Activated CD4-positive, alpha-beta T cell treated with anti-CD3 and anti-CD28 coated beads for 36 hours (primary cell): ENCODE data around the gene PCK2. TPM values are rescaled to one million over a fixed set of nuclear protein-coding genes. Genes with fewer than 3 reads are reported as not detected.

Experiments used
- ATAC-seq: fragments of 200-7000 bp; cut with Tn5 transposase; one replicate; pipeline ENCODE4 v1.10.0; 2021; ENCODE audit warnings: mild to moderate bottlenecking, moderate library complexity
- CTCF ChIA-PET: fragments of 350-600 bp; sonication (Branson Sonifier 250); formaldehyde crosslinking; loops from one replicate; lab custom pipeline; 2021; ENCODE audit warnings: antibody characterized with exemption; lab: Charles Lee
- POLR2A ChIA-PET: fragments of 350-600 bp; sonication (Branson Sonifier 250); formaldehyde crosslinking; loops from one replicate; lab custom pipeline; 2021; ENCODE audit warnings: antibody characterized with exemption, inconsistent platforms; lab: Charles Lee
- DNase-seq: peaks from one replicate; pipeline ENCODE4 v3.0.0-alpha.2; 2020
- H3K27ac Mint-ChIP-seq: one replicate; pipeline ENCODE4 v1.8.0; 2021; ENCODE audit warnings: mixed read lengths
- H3K27me3 Mint-ChIP-seq: one replicate; pipeline ENCODE4 v1.8.0; 2021; ENCODE audit warnings: mixed read lengths
- H3K36me3 Mint-ChIP-seq: one replicate; pipeline ENCODE4 v1.8.0; 2021; ENCODE audit warnings: low read depth, mixed read lengths
- H3K4me1 Mint-ChIP-seq: one replicate; pipeline ENCODE4 v1.8.0; 2021; ENCODE audit warnings: mixed read lengths
- H3K4me3 Mint-ChIP-seq: one replicate; pipeline ENCODE4 v1.8.0; 2021; ENCODE audit warnings: mild to moderate bottlenecking, moderate library complexity, mixed read lengths
- H3K9me3 Mint-ChIP-seq: one replicate; pipeline ENCODE4 v1.8.0; 2021; ENCODE audit warnings: low read depth, mixed read lengths
- intact Hi-C, 2 experiments: fragments of 100-400 bp; cut with DNase I in 1 of 2; cut with micrococcal nuclease in 1 of 2; formaldehyde crosslinking; loops; one replicate each; pipeline versions ENCODE4 v1.14.2 to v1.15.1; 2022 to 2024; cut with DNase I, micrococcal nuclease
- total RNA-seq, 2 experiments: library from RNA; stranded (reverse); gene quantifications; one replicate each; pipeline ENCODE4 v1.2.3, GENCODE V29; 2021

PCK2 gene
- total RNA-seq, 2 experiments from 2014 or later: 101 to 115 TPM

GRCh38 chr14:24069411-24069735 lies 24.7 kb upstream of the PCK2 start:
- DNase-seq: no peak
- H3K4me3 Mint-ChIP-seq: no peak overlapping the region
- ChIA-PET CTCF (interaction anchor here (0.6 to 2.0 kb wide), 4 partner anchors 11 to 39 kb away, joined by 3 to 8 read pairs (median 6); no protein-coding TSS in a partner anchor), POLR2A (interaction anchor here (0.5 to 0.6 kb wide), 2 partner anchors 65 to 1153 kb away, joined by 3 read pairs; no protein-coding TSS in a partner anchor)
- intact Hi-C loops: no loop called here
- H3K36me3 Mint-ChIP-seq: no peaks in the 10 kb centered on the region
- no peaks in the 10 kb centered on the region for H3K9me3 Mint-ChIP-seq
- peaks cover 9% of the 10 kb centered on the region for H3K27me3 Mint-ChIP-seq
- ATAC-seq: no peak
- peaks cover 8% of the 10 kb centered on the region for H3K4me1 Mint-ChIP-seq
- H3K27ac Mint-ChIP-seq: no peak overlapping the region

DNA sequence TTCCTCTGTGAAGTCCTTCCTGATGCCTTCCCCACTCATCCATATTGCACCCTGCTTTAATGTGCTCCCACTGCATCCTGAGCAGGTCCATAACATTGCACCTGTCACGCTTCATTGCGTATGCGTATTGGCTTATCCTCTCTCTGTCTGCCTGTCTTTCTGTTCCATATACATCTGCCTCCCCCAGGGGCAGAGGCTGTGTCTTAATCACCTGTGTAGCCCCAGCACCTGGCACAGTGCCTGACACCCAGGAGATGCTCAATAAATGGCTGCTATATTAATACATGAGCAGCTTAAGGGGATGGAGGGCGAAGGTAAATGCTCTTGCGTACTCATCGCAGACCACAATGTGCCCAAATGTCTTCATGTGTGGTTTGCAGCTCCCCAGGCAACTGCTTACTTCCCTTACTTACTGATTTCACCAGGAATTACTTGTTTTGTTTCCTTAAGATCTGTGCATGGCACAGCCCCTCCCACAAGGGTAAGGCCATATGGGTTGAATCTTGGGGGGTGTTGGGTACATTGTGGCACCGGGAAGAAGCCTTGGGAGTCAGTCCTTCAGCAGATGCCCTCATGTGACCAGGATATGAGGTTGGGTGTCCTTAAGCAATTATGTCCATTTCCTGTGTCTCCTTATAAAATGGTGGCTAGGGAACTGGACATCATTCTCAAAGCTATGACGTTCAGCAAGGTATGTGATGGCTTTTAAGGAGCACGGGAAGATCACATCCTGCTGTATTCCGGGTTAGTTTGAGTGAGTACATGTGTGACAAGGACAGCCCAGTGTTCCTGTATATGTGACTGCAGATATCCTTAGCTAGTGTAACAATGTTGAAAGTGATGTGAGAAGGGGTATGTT lies 23.6 kb upstream of the PCK2 start:
- Mint-ChIP-seq H3K4me1 (peaks cover 8% of the 10 kb centered on the region), H3K27me3 (peaks cover 9% of the 10 kb centered on the region), H3K9me3 (no peaks in the 10 kb centered on the region), H3K27ac (peak overlapping the region; percentile 10), H3K4me3 (no peak overlapping the region), H3K36me3 (no peaks in the 10 kb centered on the region)
- POLR2A ChIA-PET: no interaction called here
- intact Hi-C loops: loop anchor here in 1 of 2 experiments (1.0 kb wide), 1 partner anchor 17 kb away; no protein-coding TSS in a partner anchor
- CTCF ChIA-PET: interaction anchor here (0.7 to 2.0 kb wide), 4 partner anchors 12 to 38 kb away, joined by 3 to 8 read pairs (median 3); no protein-coding TSS in a partner anchor
- ATAC-seq (no peak), DNase-seq (no peak)

DNA sequence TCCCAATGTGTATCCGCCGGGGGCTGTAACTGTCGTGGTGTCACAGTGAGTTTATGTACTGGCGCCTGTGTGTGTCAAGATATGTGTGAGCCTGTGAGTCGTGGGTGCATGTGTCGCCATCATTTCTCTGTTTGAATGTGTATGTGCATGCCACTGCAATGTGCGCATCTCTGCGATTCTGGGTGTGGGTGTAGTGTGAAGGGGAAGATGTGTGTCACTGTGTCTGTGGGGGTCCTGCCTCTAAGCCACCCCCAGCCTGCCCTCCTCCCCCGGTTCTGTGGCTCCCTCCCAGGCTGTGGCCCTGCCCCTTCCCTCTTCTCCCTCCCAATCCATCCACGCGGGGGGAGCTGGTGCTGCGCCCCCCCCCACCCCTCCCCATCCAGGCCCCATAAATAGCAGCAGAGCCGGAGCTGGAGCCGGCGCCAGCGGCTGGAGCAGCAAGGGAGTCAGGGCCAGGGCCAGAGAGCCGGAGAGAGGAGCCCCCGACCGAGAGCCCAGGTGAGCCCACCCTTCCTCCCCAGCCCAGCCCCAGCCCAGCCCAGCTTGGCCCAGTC lies 22.9 kb upstream of the PCK2 start, which contains the start of gene CPNE6:
Gene CPNE6 (plus strand): TSS at position 419 of the 554 bp plus-strand sequence. CDS start 1,375 bp downstream, outside the sequence.
- POLR2A ChIA-PET: interaction anchor here (0.7 kb wide), 1 partner anchor 8 kb away, joined by 3 read pairs; no protein-coding TSS in a partner anchor

DNA sequence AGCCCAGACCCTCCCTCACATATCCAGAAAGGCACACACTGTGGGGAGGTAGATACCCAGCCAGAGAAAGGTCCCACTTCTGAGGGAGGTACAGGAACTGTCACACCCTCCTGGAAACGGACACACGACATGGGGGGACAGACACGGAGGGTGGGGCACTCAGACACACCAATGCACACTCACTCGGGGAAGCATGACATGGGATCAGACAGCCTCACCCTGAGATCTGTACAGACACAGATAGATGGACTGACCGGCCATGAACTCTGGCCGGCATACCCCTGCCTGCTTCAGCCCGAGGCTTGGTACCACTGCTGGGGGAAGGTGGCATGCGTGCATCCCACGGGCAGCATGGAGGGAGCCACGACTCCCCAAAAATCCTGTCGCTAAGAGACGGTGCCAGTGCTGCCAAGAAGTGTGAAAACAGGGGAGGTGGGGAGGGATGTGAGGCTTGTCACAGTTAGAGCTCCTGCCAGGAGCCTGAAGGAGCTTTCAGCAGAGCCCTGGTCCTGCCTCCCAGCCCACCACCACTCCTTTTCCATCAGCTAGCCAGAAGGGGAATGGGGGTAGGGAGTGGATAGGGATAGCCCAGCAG lies 22.2 kb upstream of the PCK2 start:
- H3K4me3 Mint-ChIP-seq: no peak overlapping the region
- no peaks in the 10 kb centered on the region for H3K9me3 Mint-ChIP-seq
- peaks cover 8% of the 10 kb centered on the region for H3K4me1 Mint-ChIP-seq
- CTCF ChIA-PET: interaction anchor here (0.5 to 1.5 kb wide), 3 partner anchors 11 to 463 kb away, joined by 3 to 4 read pairs (median 3); no protein-coding TSS in a partner anchor
- POLR2A ChIA-PET: interaction anchor here (0.7 kb wide), 1 partner anchor 7 kb away, joined by 3 read pairs; no protein-coding TSS in a partner anchor
- no peaks in the 10 kb centered on the region for H3K36me3 Mint-ChIP-seq
- H3K27me3 Mint-ChIP-seq: peaks cover 9% of the 10 kb centered on the region
- DNase-seq (no peak), ATAC-seq (no peak)
- intact Hi-C loops: loop anchor here in 1 of 2 experiments (1.0 kb wide), 1 partner anchor 19 kb away; no protein-coding TSS in a partner anchor
- no peak overlapping the region for H3K27ac Mint-ChIP-seq

More for the DNA sequence above, 22.9 kb upstream of the PCK2 start, which contains the start of gene CPNE6:
- peak within 1 kb of the TSS; percentile 10 for H3K27ac Mint-ChIP-seq
- DNase-seq (peak; percentile 81), ATAC-seq (peak; percentile 96)
- H3K36me3 Mint-ChIP-seq: no peaks in the 10 kb centered on the region
- H3K9me3 Mint-ChIP-seq: no peaks in the 10 kb centered on the region
- CTCF ChIA-PET: interaction anchor here (0.7 to 1.1 kb wide), 3 partner anchors 12 to 37 kb away, joined by 3 read pairs; no protein-coding TSS in a partner anchor
- no peak within 1 kb of the TSS for H3K4me3 Mint-ChIP-seq
- H3K27me3 Mint-ChIP-seq: peaks cover 9% of the 10 kb centered on the region
- H3K4me1 Mint-ChIP-seq: peaks cover 8% of the 10 kb centered on the region
- intact Hi-C loops: loop anchor here in 1 of 2 experiments (1.0 kb wide), 1 partner anchor 18 kb away; no protein-coding TSS in a partner anchor

GRCh38 chr14:24072436-24072835 lies 21.7 kb upstream of the PCK2 start:
- POLR2A ChIA-PET: no interaction called here
- Mint-ChIP-seq H3K4me1 (peaks cover 8% of the 10 kb centered on the region), H3K9me3 (no peaks in the 10 kb centered on the region), H3K36me3 (no peaks in the 10 kb centered on the region), H3K27me3 (peaks cover 9% of the 10 kb centered on the region), H3K27ac (no peak overlapping the region), H3K4me3 (no peak overlapping the region)
- ATAC-seq (no peak), DNase-seq (no peak)
- CTCF ChIA-PET: interaction anchor here (0.5 to 1.5 kb wide), 3 partner anchors 10 to 464 kb away, joined by 3 to 4 read pairs (median 3); no protein-coding TSS in a partner anchor
- intact Hi-C loops: no loop called here

DNA sequence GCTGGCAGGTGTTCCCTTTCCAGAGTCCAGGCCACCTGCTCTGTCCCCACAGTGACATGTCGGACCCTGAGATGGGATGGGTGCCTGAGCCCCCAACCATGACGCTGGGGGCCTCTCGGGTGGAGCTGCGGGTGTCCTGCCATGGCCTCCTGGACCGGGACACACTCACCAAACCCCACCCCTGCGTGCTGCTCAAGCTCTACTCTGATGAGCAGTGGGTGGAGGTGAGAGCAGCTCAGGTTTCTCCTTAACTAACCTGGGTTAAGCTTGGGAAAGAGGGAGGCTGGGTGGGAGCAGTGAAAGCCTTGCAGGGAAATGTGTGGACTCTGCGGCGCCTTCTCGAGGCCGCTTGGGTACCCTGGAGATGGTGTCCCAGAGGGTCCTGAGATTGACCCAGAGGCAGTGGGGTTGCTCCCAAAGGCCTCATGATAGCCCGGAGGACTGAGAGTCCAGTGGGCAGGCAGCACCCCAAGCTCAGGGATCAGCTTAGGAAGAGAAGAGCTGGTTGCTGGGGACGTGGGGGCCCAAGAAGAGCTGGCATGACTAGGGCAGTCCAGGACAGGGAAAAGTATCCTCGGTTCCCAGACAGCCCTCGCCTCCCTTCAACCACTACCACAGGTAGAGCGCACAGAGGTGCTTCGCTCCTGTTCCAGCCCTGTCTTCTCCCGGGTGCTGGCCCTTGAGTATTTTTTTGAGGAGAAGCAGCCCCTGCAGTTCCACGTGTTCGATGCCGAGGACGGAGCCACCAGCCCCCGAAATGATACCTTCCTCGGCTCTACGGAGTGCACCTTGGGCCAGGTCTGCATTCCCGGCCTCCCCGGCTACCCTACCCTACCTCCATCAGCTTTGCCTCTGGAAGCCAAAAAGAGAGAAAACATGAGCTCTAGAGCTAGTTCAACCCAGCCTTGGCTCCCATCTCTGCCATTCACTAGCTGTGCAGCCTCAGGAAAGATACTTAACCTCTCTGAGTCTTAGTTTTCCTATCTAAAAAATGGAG lies 20.9 kb upstream of the PCK2 start:
- H3K27me3 Mint-ChIP-seq: peaks cover 9% of the 10 kb centered on the region
- CTCF ChIA-PET: interaction anchor here (0.7 to 1.5 kb wide), 5 partner anchors 10 to 663 kb away, joined by 3 to 4 read pairs (median 3); no protein-coding TSS in a partner anchor

DNA sequence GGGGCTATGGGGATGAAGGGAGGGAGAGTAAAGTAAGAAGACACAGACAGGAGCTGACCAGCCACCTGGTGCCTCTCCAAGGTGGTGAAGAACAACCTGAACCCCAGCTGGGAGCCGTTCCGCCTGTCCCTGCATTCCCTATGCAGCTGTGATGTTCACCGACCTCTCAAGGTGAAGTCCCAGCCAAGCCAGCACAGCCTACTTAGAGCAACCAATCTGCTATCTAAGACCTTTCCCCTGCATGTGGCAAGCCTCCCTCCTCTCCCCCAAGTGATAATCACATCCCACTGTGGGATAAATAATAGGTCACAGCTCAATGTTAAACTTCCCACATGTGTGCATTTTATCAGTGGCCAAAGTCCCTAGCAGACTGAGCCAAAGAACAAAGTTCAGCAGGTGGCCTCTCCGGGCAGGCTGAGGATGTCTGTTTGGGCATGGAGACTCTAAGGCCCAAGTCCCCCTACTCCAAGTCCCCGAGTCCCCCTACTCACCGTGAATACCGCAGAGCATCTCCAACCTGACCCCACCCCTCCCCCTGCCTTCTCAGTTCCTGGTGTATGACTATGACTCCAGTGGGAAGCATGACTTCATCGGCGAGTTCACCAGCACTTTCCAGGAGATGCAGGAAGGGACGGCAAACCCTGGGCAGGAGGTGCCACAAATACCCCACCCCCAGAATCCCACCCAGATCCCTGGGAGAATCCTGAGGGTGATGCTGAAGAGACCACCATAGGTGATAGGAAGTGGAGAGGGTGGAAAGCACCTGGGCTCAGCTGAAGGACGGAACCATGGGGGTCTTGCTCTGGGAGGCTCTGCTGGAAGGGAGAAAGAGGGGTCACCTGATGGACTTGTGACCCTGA lies 19.3 kb upstream of the PCK2 start:
- ChIA-PET CTCF (interaction anchor here (0.7 to 2.2 kb wide), 5 partner anchors 16 to 201 kb away, joined by 3 to 14 read pairs (median 4); partner anchors contain the start of genes DCAF11 and NRL), POLR2A (no interaction called here)
- Mint-ChIP-seq H3K27me3 (peaks cover 5% of the 10 kb centered on the region), H3K4me3 (no peak overlapping the region), H3K27ac (no peak overlapping the region), H3K4me1 (peaks cover 12% of the 10 kb centered on the region), H3K36me3 (no peaks in the 10 kb centered on the region), H3K9me3 (no peaks in the 10 kb centered on the region)
- ATAC-seq (no peak), DNase-seq (no peak)
- intact Hi-C loops: no loop called here

More for the DNA sequence above, 20.9 kb upstream of the PCK2 start:
- POLR2A ChIA-PET: no interaction called here
- DNase-seq (no peak), ATAC-seq (no peak)
- Mint-ChIP-seq H3K4me3 (no peak overlapping the region), H3K9me3 (no peaks in the 10 kb centered on the region), H3K27ac (no peak overlapping the region), H3K4me1 (peaks cover 8% of the 10 kb centered on the region), H3K36me3 (no peaks in the 10 kb centered on the region)
- intact Hi-C loops: no loop called here

GRCh38 chr14:24075485-24076301 lies 18.4 kb upstream of the PCK2 start:
- no peaks in the 10 kb centered on the region for H3K36me3 Mint-ChIP-seq
- no peak overlapping the region for H3K4me3 Mint-ChIP-seq
- DNase-seq (no peak), ATAC-seq (no peak)
- H3K27ac Mint-ChIP-seq: no peak overlapping the region
- peaks cover 2% of the 10 kb centered on the region for H3K27me3 Mint-ChIP-seq
- no peaks in the 10 kb centered on the region for H3K9me3 Mint-ChIP-seq
- peaks cover 18% of the 10 kb centered on the region for H3K4me1 Mint-ChIP-seq
- POLR2A ChIA-PET: no interaction called here
- intact Hi-C loops: no loop called here
- CTCF ChIA-PET: interaction anchor here (1.2 to 2.2 kb wide), 2 partner anchors 15 to 17 kb away, joined by 4 to 14 read pairs; no protein-coding TSS in a partner anchor

GRCh38 chr14:24076302-24076601 lies 17.9 kb upstream of the PCK2 start:
- no peak overlapping the region for H3K4me3 Mint-ChIP-seq
- POLR2A ChIA-PET: no interaction called here
- no peaks in the 10 kb centered on the region for H3K36me3 Mint-ChIP-seq
- no peaks in the 10 kb centered on the region for H3K27me3 Mint-ChIP-seq
- peaks cover 15% of the 10 kb centered on the region for H3K4me1 Mint-ChIP-seq
- no peaks in the 10 kb centered on the region for H3K9me3 Mint-ChIP-seq
- CTCF ChIA-PET: interaction anchor here (2.2 kb wide), 1 partner anchor 15 kb away, joined by 14 read pairs; no protein-coding TSS in a partner anchor
- intact Hi-C loops: no loop called here
- ATAC-seq (no peak), DNase-seq (no peak)
- H3K27ac Mint-ChIP-seq: no peak overlapping the region
